B cell (primary cell): Measurements from ENCODE around the gene PSMB2. TPM values are rescaled to one million over a fixed set of nuclear protein-coding genes. Genes with fewer than 3 reads are reported as not detected.

Experiments
- ATAC-seq: fragments of 200-7000 bp; cut with Tn5 transposase; one replicate; pipeline ENCODE4 v1.10.0; 2021; ENCODE audit warnings: low read depth, mild to moderate bottlenecking, moderate number of reproducible peaks, moderate library complexity
- CTCF ChIA-PET: fragments of 350-600 bp; sonication (Branson Sonifier 250); formaldehyde crosslinking; loops from one replicate; lab custom pipeline; 2021; ENCODE audit warnings: antibody characterized with exemption, inconsistent platforms; lab: Charles Lee
- POLR2A ChIA-PET: fragments of 350-600 bp; sonication (Branson Sonifier 250); formaldehyde crosslinking; loops from one replicate; lab custom pipeline; 2021; ENCODE audit warnings: antibody characterized with exemption; lab: Charles Lee
- DNase-seq: peaks from one replicate; pipeline ENCODE4 v3.0.0; 2013
- H2AFZ ChIP-seq: 2 replicates; pipeline ENCODE4 v1.6.1; 2012; ENCODE audit warnings: mild to moderate bottlenecking, low read depth, low read length; ENCODE audit not compliant: insufficient read depth, poor library complexity, severe bottlenecking
- H3K27ac ChIP-seq, 2 donors: 1 replicate in 1 of 2; 2 replicates in 1 of 2; pipeline ENCODE4 v1.5.1; 2012 to 2013; ENCODE audit warnings: low read length in 2 of 2, mild to moderate bottlenecking in 2 of 2, moderate library complexity in 1 of 2
- H3K27me3 ChIP-seq, 4 experiments: fragments of 200-600 bp in 1 of 4; sonication (generic) in 1 of 4; replicated peaks in 1 of 4; 1 replicate in 2 of 4; 2 replicates in 2 of 4; pipeline versions ENCODE4 v1.6.1 to v1.7.0; 2013 to 2016; ENCODE audit warnings: low read length in 3 of 4, mild to moderate bottlenecking in 2 of 4, mixed read lengths in 1 of 4, moderate library complexity in 1 of 4; ENCODE audit not compliant: insufficient read depth in 4 of 4, control insufficient read depth in 3 of 4; ENCODE audit errors: control extremely low read depth in 1 of 4
- H3K36me3 ChIP-seq, 2 experiments: replicated peaks in 1 of 2; 1 replicate in 1 of 2; 2 replicates in 1 of 2; pipeline versions ENCODE4 v1.6.1 to v1.7.1; 2013; ENCODE audit warnings: low read length in 1 of 2; ENCODE audit not compliant: insufficient read depth in 2 of 2, control insufficient read depth in 1 of 2; ENCODE audit errors: control extremely low read depth in 1 of 2, extremely low read depth in 1 of 2
- H3K4me1 ChIP-seq, 2 donors: fragments of 200-600 bp in 1 of 2; sonication (generic) in 1 of 2; 1 replicate in 1 of 2; 2 replicates in 1 of 2; pipeline versions ENCODE4 v1.5.1 to v1.6.1; 2013 to 2017; ENCODE audit warnings: low read length in 2 of 2; ENCODE audit not compliant: control insufficient read depth in 2 of 2, insufficient read depth in 2 of 2
- H3K4me2 ChIP-seq: replicated peaks from 2 replicates; pipeline ENCODE3; 2012; ENCODE audit warnings: mild to moderate bottlenecking, low read depth, low read length; ENCODE audit not compliant: poor library complexity, severe bottlenecking
- H3K4me3 ChIP-seq, 5 experiments: fragments of 200-600 bp in 1 of 5; sonication (generic) in 1 of 5; 1 replicate in 3 of 5; 2 replicates in 2 of 5; pipeline versions ENCODE4 v1.5.1 to v1.7.0; 2011 to 2016; ENCODE audit warnings: low read length in 4 of 5, mild to moderate bottlenecking in 4 of 5, low read depth in 2 of 5, control low read depth in 1 of 5, moderate library complexity in 1 of 5; ENCODE audit not compliant: insufficient read depth in 1 of 5; ENCODE audit errors: control extremely low read depth in 1 of 5, extremely low read depth in 1 of 5
- H3K79me2 ChIP-seq: fragments of 200-600 bp; sonication (generic); one replicate; pipeline ENCODE4 v1.6.0; 2016; ENCODE audit warnings: low read length; ENCODE audit not compliant: control insufficient read depth, insufficient read depth
- H3K9ac ChIP-seq: fragments of 200-600 bp; sonication (generic); 2 replicates; pipeline ENCODE4 v1.6.1; 2017; ENCODE audit warnings: mild to moderate bottlenecking, low read length, moderate library complexity
- H3K9me3 ChIP-seq, 3 donors: one replicate each; pipeline versions ENCODE4 v1.6.1 to v1.7.1; 2013; ENCODE audit warnings: low read length in 2 of 3; ENCODE audit not compliant: control insufficient read depth in 2 of 3, insufficient read depth in 1 of 3; ENCODE audit errors: control extremely low read depth in 1 of 3
- H4K20me1 ChIP-seq: 2 replicates; pipeline ENCODE4 v1.6.0; 2012; ENCODE audit warnings: mild to moderate bottlenecking, low read length; ENCODE audit not compliant: insufficient read depth, control insufficient read depth, poor library complexity, severe bottlenecking
- H3K27ac Mint-ChIP-seq: one replicate; pipeline ENCODE4 v1.8.0; 2021; ENCODE audit warnings: mixed read lengths
- H3K27me3 Mint-ChIP-seq: one replicate; pipeline ENCODE4 v1.8.0; 2021; ENCODE audit warnings: mixed read lengths
- H3K4me1 Mint-ChIP-seq: one replicate; pipeline ENCODE4 v1.8.0; 2021; ENCODE audit warnings: mixed read lengths
- H3K4me3 Mint-ChIP-seq: one replicate; pipeline ENCODE4 v1.8.0; 2021; ENCODE audit warnings: mixed read lengths
- H3K9me3 Mint-ChIP-seq: one replicate; pipeline ENCODE4 v1.8.0; 2022; ENCODE audit warnings: mixed read lengths; ENCODE audit not compliant: insufficient read depth
- EZH2 ChIP-seq: IDR thresholded peaks from 2 replicates; pipeline ENCODE4 v1.6.1; 2012; ENCODE audit warnings: borderline replicate concordance, low read depth, mild to moderate bottlenecking, moderate library complexity, low read length; ENCODE audit not compliant: insufficient read depth, poor library complexity, severe bottlenecking
- WGBS: methylation state at CpG from one replicate; pipeline ENCODE4 v1.1.5; 2013; ENCODE audit warnings: missing lambda C conversion rate; ENCODE audit not compliant: insufficient coverage; 5-methylcytosine and 5-hydroxymethylcytosine counted together
- intact Hi-C: fragments of 100-400 bp; cut with micrococcal nuclease; formaldehyde crosslinking; loops from one replicate; pipeline ENCODE4 v1.10.0; 2022
- polyA plus RNA-seq: library from polyadenylated mRNA; depleted of rRNA; stranded (reverse); fragments of >200 nt; gene quantifications from 2 replicates; pipeline ENCODE4 v1.2.3, GENCODE V29; 2012
- total RNA-seq, 2 donors: library from RNA; stranded (reverse); fragments of 120-200 nt in 1 of 2; gene quantifications; 1 replicate in 1 of 2; 2 replicates in 1 of 2; pipeline versions ENCODE4 v1.2.3 to v1.2.4, GENCODE V29; 2013 to 2022
- TF ChIP-seq, protein P1 (sequence below): fragments of 200-600 bp; IDR thresholded peaks from one replicate; pipeline ENCODE4 v1.8.0; 2022; ENCODE audit warnings: antibody characterized with exemption, mild to moderate bottlenecking

The PSMB2 gene
- total and polyA plus RNA-seq, 2 donors (not counting 1 experiment from before 2014, with no cell fraction given) = 20.5 to 26.2 TPM

DNA sequence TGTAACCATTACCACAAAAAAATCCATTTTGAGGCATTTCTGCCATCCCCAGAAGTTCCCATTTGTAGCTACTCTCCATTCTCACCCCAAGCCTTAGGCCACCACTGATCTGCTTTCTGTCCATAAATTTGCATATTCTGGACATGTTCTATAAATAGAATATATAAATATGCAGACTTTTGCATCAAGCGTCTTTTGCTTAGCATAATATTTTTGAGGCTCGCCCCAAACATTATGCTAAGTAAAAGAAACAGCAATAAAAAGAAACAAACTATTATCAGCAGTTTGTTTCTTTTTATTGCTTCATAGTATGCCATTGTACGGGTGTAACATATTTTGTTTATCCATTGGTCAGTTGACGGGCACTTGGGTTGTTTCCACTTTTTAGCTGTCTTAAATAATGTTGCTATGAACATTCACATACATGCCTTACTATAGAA is 60.4 kb downstream of the PSMB2 start:
- DNase-seq (no peak), ATAC-seq (no peak)
- no peak overlapping the region for H3K27ac ChIP-seq
- no peaks in the 10 kb centered on the region for H3K36me3 ChIP-seq
- Mint-ChIP-seq H3K9me3 (no peaks in the 10 kb centered on the region), H3K27me3 (no peaks in the 10 kb centered on the region), H3K4me1 (peaks cover 24% of the 10 kb centered on the region), H3K27ac (no peak overlapping the region), H3K4me3 (no peak overlapping the region)
- no peak overlapping the region for H3K4me2 ChIP-seq
- no peak overlapping the region for H3K9ac ChIP-seq
- peaks cover 13 to 27% of the 10 kb centered on the region in 2 donors for H3K4me1 ChIP-seq
- H2AFZ ChIP-seq = no peak overlapping the region
- ChIA-PET CTCF (interaction anchor here (0.9 to 2.4 kb wide), 3 partner anchors 13 to 130 kb away, joined by 3 to 10 read pairs (median 4); no protein-coding TSS in a partner anchor), POLR2A (interaction anchor here (1.2 kb wide), 1 partner anchor 38 kb away, joined by 3 read pairs; no protein-coding TSS in a partner anchor)
- H3K79me2 ChIP-seq = no peaks in the 10 kb centered on the region
- H3K4me3 ChIP-seq = no peak overlapping the region
- H4K20me1 ChIP-seq = no peaks in the 10 kb centered on the region
- TF ChIP-seq, protein P1, sequence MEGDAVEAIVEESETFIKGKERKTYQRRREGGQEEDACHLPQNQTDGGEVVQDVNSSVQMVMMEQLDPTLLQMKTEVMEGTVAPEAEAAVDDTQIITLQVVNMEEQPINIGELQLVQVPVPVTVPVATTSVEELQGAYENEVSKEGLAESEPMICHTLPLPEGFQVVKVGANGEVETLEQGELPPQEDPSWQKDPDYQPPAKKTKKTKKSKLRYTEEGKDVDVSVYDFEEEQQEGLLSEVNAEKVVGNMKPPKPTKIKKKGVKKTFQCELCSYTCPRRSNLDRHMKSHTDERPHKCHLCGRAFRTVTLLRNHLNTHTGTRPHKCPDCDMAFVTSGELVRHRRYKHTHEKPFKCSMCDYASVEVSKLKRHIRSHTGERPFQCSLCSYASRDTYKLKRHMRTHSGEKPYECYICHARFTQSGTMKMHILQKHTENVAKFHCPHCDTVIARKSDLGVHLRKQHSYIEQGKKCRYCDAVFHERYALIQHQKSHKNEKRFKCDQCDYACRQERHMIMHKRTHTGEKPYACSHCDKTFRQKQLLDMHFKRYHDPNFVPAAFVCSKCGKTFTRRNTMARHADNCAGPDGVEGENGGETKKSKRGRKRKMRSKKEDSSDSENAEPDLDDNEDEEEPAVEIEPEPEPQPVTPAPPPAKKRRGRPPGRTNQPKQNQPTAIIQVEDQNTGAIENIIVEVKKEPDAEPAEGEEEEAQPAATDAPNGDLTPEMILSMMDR = no peak
- intact Hi-C loops = no loop called here
- WGBS = no CpG with 5 or more reads among the region's 4 CpGs
- H3K27me3 ChIP-seq = peaks cover 0 to 1% (median 0%) of the 10 kb centered on the region in 4 experiments
- H3K9me3 ChIP-seq = no peaks in the 10 kb centered on the region

DNA sequence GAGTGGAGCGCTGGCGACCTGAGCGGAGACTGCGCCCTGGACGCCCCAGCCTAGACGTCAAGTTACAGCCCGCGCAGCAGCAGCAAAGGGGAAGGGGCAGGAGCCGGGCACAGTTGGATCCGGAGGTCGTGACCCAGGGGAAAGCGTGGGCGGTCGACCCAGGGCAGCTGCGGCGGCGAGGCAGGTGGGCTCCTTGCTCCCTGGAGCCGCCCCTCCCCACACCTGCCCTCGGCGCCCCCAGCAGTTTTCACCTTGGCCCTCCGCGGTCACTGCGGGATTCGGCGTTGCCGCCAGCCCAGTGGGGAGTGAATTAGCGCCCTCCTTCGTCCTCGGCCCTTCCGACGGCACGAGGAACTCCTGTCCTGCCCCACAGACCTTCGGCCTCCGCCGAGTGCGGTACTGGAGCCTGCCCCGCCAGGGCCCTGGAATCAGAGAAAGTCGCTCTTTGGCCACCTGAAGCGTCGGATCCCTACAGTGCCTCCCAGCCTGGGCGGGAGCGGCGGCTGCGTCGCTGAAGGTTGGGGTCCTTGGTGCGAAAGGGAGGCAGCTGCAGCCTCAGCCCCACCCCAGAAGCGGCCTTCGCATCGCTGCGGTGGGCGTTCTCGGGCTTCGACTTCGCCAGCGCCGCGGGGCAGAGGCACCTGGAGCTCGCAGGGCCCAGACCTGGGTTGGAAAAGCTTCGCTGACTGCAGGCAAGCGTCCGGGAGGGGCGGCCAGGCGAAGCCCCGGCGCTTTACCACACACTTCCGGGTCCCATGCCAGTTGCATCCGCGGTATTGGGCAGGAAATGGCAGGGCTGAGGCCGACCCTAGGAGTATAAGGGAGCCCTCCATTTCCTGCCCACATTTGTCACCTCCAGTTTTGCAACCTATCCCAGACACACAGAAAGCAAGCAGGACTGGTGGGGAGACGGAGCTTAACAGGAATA is 64.0 kb downstream of the PSMB2 start:
- peak; percentile 81 for DNase-seq
- TF ChIP-seq, protein P1 = no peak
- no peak for TF ChIP-seq EZH2
- intact Hi-C loops = loop anchor here (2.0 to 5.0 kb wide), 2 partner anchors 21 to 65 kb away; partner anchors contain the start of genes KIAA0319L, NCDN and PSMB2
- peaks cover 21 to 39% of the 10 kb centered on the region in 2 donors for H3K4me1 ChIP-seq
- ATAC-seq = peak; percentile 85
- Mint-ChIP-seq H3K4me3 (peak overlapping the region; percentile 91), H3K9me3 (no peaks in the 10 kb centered on the region), H3K27ac (peak overlapping the region; percentile 90), H3K27me3 (peaks cover 14% of the 10 kb centered on the region), H3K4me1 (peaks cover 38% of the 10 kb centered on the region)
- H3K36me3 ChIP-seq = no peaks in the 10 kb centered on the region
- H3K27ac ChIP-seq = peak overlapping the region; percentile 43 to 62
- H3K4me3 ChIP-seq = peak overlapping the region; percentile 60 to 75 (median 71)
- ChIA-PET POLR2A (interaction anchor here (1.0 kb wide), 1 partner anchor 65 kb away, joined by 13 read pairs; the partner anchor contains the start of gene PSMB2), CTCF (interaction anchor here (0.6 to 2.0 kb wide), 5 partner anchors 9 to 149 kb away, joined by 3 to 15 read pairs (median 9); no protein-coding TSS in a partner anchor)
- peak overlapping the region; percentile 74 for H3K9ac ChIP-seq
- peak overlapping the region; percentile 94 for H3K4me2 ChIP-seq
- no peaks in the 10 kb centered on the region for H3K79me2 ChIP-seq
- H3K27me3 ChIP-seq = peaks cover 0 to 21% (median 6%) of the 10 kb centered on the region in 4 experiments
- H2AFZ ChIP-seq = peak overlapping the region; percentile 90
- H4K20me1 ChIP-seq = no peaks in the 10 kb centered on the region
- H3K9me3 ChIP-seq = peaks cover 0 to 7% (median 0%) of the 10 kb centered on the region in 3 donors
- 1% methylated on average over 70 of the region's 70 CpGs for WGBS
